LNCaP clone FGC (cell line): Measurements from ENCODE around the gene SGPP1.

ENCODE experiments used
- DNase-seq: peaks from one replicate; pipeline ENCODE4 v3.0.0-alpha.2; 2011; ENCODE audit warnings: low read depth
- H3K4me3 ChIP-seq: 2 replicates; pipeline ENCODE4 v1.5.1; 2011; ENCODE audit warnings: mild to moderate bottlenecking, low read depth, low read length, control low read depth
- CTCF ChIP-seq: IDR thresholded peaks from 2 replicates; pipeline ENCODE4 v1.5.1; 2012; ENCODE audit warnings: mild to moderate bottlenecking; ENCODE audit not compliant: control insufficient read depth, insufficient read depth; ENCODE audit errors: extremely low read depth

The SGPP1 gene

GRCh38 chr14:63654346-63654745 lies 73.5 kb downstream of the SGPP1 start:
- TF ChIP-seq CTCF = no peak
- no peak overlapping the region for H3K4me3 ChIP-seq
- no peak for DNase-seq

GRCh38 chr14:63652406-63652805 lies 75.5 kb downstream of the SGPP1 start:
- TF ChIP-seq CTCF = no peak
- no peak overlapping the region for H3K4me3 ChIP-seq
- no peak for DNase-seq

DNA sequence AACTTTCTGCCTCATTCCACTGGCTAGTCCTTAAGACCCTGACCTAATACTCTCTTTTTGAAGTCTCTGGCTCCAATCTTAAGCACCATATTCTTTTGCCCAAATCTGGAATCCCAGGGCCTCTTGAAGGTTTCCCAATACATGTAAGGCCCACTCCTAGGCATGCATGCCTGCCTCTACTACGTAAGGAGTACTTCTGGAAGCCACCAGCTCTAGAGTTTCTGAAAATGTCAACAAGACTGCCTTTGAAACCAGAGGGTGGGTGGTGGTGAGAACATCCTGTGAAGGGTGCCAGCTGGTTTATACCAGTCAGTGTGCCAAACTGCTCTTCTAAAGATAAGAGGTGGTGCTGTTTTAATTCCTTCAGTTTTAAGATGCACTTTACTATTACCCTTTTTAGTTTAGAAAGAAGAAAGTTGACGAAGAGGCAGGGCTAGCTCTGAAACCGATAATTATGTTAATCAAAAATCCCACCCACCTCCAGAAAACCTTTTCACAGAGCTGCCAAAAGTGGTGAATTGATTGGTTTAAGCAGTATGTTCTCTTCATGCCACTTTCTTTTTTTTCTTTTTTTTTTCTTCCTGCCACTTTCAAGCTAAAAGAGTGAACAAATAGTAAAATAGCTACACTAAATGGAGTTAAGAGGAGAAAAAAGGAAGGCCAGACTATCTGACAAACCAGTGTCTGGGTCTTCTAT lies 77.5 kb downstream of the SGPP1 start:
- no peak for DNase-seq
- no peak for TF ChIP-seq CTCF

GRCh38 chr14:63647696-63648410 lies 80.0 kb downstream of the SGPP1 start:
- TF ChIP-seq CTCF = no peak
- no peak for DNase-seq
- H3K4me3 ChIP-seq = no peak overlapping the region

More for the DNA sequence above, 77.5 kb downstream of the SGPP1 start:
- no peak overlapping the region for H3K4me3 ChIP-seq

- no peak for DNase-seq
- H3K4me3 ChIP-seq = no peak overlapping the region
- TF ChIP-seq CTCF = no peak
Observed at GRCh38 chr14:63644741-63645140, 83.1 kb downstream of the SGPP1 start.

DNA sequence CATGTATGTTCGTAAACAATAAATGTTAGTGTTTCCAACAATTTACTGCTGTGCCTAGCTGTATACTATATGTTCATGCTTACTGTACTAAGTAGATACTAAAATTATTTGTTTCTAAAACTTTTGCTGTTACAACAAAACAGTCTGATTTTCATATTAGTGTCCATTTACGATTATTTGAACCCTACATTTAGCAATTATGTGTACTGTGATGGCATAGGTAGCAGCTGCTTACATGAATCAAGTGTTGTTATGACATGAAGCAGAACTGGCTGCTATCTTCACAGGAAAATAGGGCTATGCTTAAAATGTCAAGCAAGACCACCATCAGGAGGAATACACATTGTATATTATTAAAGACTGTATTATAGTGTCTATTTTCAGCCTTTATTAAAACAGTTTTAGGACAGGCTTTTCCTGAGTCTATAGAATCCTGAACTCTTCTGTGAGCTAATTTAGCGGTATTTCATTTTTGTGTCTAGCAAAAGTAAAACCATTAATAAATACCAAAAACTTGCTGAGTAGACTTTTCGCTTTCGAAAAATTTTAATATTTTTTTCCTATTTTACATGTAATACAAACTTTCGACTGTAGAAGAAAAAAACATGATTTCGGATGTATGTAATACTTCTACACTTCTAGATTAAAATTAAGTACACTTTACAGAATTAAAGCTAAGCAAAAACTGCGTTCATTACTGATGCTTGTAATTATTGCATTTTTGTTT lies 85.0 kb downstream of the SGPP1 start:
- DNase-seq = no peak
- no peak for TF ChIP-seq CTCF
- H3K4me3 ChIP-seq = peak overlapping the region; percentile 69
